Aortic smooth muscle cell (primary cell): Measurements from ENCODE around the gene GRIA2. TPM values are rescaled to one million over a fixed set of nuclear protein-coding genes. Genes with fewer than 3 reads are reported as not detected.

Experiments used
- total RNA-seq: library from RNA; depleted of rRNA; stranded (reverse); fragments of >200 nt; gene quantifications from 2 replicates; pipeline ENCODE4 v1.2.3, GENCODE V29; 2014

The GRIA2 gene
- 0.25 TPM in 1 of 2 replicates, not detected in the other for total RNA-seq

DNA sequence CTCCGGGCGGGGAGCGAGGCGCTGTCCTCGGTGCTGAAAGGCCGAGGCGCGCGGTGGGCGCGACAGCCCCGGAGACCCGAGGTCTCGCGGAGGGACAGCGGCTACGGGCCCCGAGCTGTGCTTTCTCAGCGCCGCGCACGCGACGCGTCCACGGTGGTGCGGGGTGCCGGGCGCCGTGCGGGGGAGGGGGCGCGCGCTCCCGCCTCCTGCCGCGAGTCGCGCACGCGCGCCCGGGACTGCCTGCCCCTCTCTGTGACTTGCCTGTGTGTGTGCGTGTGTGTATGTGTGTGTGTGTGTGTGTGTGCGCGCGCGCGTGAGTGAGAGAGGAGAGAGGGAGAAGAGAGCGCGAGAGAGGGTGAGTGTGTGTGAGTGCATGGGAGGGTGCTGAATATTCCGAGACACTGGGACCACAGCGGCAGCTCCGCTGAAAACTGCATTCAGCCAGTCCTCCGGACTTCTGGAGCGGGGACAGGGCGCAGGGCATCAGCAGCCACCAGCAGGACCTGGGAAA is at the start of gene GRIA2:
Gene GRIA2 (plus strand): TSS at position 358 of the 511 bp plus-strand sequence. CDS start 315 bp downstream, outside the sequence.

Other genes starting within 250 kb of the GRIA2 start
- gene PDGFC, start 248.9 kb upstream of the GRIA2 start, total RNA-seq, result 15.6 and 31.5 TPM in 2 replicates
- gene GLRB, start 144.6 kb upstream of the GRIA2 start, total RNA-seq, result 6.2 and 11.1 TPM in 2 replicates